ENCODE measurements around the gene ARRDC5.
"Not testable (repeated sequence)": the region's sequence is repeated elsewhere in the genome, so short reads cannot be mapped to it uniquely, and the experiment has no call there.

The ARRDC5 gene

DNA sequence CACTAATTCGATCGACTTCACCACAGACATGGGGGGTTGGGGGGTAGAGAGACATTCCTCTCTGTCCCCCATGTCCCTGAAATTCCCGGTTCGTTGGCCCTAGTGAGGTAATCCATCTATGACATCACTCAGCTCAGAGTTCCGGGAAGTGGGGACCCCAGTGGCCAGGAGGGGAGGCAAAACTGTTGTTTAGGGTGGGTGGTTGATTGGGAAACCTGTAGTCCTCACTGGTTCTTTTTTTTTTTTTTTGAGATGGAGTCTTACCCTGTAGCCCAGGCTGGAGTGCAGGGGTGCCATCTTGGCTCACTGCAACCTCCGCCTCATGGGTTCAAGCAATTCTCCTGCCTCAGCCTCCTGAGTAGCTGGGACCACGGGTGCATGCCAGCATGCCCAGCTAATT, at the start of gene ARRDC5:
Gene ARRDC5 (minus strand): TSS at position 101 of the 400 bp plus-strand sequence. CDS start 71 bp downstream, at position 30.
- no peak for DNase-seq

- no peak for DNase-seq
Measured at GRCh38 chr19:4951656-4952055, 49.0 kb upstream of the ARRDC5 start.

DNA sequence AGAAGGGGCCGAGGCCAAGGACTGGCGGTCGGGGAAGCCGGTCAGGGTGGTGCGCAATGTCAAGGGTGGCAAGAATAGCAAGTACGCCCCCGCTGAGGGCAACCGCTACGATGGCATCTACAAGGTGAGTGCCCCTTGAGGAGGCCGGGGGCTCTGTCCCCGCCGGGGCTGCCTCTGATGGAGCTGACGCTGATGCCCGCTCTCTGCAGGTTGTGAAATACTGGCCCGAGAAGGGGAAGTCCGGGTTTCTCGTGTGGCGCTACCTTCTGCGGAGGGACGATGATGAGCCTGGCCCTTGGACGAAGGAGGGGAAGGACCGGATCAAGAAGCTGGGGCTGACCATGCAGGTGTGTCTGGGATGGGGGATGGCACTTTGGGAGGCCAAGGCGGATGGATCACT, 48.0 kb upstream of the ARRDC5 start:
- not testable (repeated sequence) for DNase-seq

GRCh38 chr19:4941638-4942169, 39.0 kb upstream of the ARRDC5 start:
- not testable (repeated sequence) for DNase-seq

DNA sequence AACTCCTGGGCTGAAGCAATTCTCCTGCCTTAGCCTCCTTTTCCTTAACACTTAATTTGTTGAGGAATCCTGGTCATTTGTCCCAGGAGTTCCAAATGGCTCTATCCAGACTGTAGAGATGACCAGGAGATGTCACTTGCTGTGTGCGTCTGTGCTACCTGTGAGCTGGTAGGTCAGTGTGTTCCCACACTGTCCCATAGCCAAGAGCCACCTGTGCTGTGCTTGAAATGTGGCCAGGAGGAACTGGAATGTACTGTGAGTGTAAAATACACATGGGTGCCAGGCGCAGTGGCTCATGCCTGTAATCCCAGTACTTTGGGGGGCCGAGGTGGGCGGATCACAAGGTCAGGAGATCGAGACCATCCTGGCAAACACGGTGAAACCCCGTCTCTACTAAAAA, 36.8 kb upstream of the ARRDC5 start:
- DNase-seq: no peak

DNA sequence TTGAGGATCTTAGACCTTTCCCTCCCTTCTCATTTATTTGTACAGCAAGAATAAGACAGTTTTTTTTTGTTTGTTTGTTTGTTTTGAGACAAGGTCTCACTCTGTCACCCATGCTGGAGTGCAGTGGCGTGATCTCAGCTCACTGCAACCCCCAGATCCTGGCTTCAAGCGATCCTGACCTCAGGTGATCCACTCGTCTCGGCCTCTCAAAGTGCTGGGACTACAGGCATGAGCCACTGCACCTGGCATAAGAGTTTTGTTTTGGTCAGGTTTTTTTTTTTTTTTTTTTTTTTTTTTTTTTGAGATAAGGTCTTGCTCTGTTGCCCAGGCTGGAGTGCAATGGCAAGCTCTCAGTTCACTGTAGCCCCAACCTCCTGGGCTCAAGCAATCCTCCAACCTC, 35.8 kb upstream of the ARRDC5 start:
- DNase-seq: not testable (repeated sequence)

GRCh38 chr19:4937060-4937459, 34.4 kb upstream of the ARRDC5 start:
- DNase-seq: no peak

GRCh38 chr19:4935444-4935843, 32.7 kb upstream of the ARRDC5 start:
- no peak for DNase-seq

DNA sequence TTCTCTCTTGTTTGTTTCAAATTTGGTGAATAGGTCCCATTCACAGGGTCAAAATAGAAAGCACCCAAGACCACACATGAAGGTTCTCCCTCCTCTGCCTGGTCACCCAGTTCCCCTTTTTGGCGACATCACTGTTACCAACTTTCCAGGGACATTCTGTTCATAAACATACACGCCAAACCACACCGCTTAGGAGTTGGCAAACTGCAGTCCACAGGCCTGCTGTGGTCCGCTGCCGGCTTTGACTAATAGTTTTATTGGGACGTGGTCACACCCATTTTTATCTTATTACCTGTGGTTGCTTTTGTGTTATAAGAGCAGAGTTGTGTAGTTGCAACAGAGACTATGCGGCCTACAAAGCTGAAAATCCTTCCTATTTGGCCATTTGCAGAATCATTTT, 30.8 kb upstream of the ARRDC5 start:
- no peak for DNase-seq

DNA sequence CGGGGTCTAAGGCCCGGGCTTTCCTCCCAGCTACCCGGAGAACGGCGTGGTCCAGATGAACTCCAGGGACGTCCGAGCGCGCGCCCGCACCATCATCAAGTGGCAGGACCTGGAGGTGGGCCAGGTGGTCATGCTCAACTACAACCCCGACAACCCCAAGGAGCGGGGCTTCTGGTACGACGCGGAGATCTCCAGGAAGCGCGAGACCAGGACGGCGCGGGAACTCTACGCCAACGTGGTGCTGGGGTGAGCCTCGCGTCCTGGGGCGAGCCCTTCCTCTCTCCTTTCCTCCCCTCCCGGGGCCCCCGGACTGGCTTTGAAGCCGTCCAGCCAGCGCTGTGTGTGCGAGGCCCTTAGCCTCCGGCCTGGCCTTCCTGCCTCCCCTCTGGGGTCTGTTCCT, 30.0 kb upstream of the ARRDC5 start:
- no peak for DNase-seq

DNA sequence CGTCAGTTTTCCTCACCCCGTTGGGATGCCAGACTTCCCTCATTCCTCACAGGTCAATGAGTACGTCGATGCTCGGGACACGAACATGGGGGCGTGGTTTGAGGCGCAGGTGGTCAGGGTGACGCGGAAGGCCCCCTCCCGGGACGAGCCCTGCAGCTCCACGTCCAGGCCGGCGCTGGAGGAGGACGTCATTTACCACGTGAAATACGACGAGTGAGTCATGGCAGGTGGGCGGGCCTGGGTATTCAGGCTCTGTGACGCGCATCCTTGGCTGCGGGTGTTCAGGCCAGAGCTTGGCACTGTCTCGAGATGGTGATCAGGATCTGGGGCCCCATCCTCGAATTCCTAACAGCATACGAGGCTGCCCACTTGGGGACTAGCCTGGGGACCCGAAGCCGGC, 28.0 kb upstream of the ARRDC5 start:
- no peak for DNase-seq

- no peak for DNase-seq
Measured at GRCh38 chr19:4929186-4929585, 26.5 kb upstream of the ARRDC5 start.

GRCh38 chr19:4923276-4923747, 20.6 kb upstream of the ARRDC5 start:
- DNase-seq: no peak

GRCh38 chr19:4922530-4923275, 20.0 kb upstream of the ARRDC5 start:
- DNase-seq: no peak

DNA sequence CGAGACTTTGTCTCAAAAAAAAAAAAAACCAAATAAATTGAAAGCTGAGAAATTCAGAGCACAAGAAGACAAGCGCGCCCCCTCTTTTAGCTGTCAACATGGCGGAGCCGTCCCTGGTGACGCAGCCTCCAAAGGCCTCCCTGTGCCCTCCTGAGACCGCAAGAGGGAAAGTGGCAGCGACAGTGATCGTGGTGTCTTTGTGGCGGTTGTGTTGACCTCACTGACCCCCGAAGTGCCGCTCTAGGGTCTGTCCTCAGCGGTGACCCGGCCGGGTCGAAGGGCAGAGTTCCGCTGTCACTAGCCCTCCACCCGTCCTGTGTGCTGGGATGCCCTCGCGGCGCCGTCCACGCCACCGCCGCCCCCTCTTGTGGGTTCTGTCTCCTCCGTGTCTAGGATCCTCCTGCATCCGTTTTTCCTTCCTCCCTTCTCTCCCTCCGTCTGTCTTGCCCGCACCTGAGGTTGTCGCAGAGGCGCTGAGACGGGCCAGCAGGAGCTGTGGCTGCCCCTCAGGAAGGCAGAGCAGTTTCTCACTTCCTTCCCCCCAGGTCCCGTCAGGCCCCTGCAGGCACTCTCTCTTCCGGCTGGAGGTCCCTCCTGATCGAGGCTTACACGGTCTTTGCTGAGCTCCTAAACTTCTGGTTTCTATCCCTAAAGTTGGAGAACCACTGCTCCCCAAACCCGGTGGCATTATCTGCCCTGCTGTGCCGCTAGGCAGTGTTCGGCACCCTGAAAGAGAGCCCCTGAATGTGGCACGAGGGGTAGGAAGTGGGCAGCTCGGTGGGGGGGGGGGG, 13.8 kb upstream of the ARRDC5 start:
- no peak for DNase-seq

- no peak for DNase-seq
Measured at GRCh38 chr19:4914736-4915501, 12.2 kb upstream of the ARRDC5 start.

- DNase-seq: no peak
Measured at GRCh38 chr19:4913996-4914735, 11.5 kb upstream of the ARRDC5 start.

DNA sequence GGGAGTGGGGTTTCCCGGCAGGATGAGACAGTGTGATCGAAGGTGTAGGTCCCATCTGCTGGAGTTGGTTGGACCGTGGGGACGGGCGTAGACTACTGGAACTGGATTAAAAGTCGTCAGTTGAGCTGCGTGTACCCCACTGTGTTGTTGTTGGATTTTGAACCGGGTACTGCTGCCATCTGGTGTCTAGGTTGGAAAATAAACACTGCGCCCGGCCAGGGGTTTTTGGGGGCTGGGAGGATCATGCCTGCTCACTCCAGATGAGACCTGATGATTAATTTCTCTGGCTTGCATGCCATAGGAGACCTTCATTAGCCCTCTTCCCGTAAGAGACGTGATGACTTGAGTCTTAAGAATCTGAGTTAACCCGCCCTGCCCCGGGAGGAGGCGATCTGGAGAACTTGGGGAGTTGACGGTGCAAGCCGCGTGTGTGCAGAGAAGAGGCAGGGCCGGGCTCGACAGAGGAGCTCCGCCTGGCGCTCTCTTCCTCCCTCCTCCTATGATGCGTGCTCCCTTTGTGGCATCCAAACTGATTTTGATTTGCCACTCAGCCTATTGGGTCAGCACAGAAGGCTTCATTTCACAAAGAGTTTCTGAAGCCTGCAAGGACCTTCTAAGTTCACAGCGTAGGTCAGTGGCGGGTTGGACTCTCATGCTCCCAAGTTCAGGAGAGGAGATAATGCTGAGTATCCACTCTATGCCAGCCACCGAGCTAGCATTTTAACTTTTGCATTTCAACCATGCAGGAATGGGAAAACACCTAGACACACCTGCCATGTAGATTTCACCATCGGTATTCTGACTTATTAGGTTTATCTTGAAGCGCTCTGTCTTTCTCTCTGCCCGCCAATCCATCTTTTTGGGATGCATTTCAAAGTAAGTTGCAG, 9.3 kb upstream of the ARRDC5 start:
- DNase-seq: no peak

- DNase-seq: no peak
Measured at GRCh38 chr19:4911314-4911713, 8.6 kb upstream of the ARRDC5 start.

DNA sequence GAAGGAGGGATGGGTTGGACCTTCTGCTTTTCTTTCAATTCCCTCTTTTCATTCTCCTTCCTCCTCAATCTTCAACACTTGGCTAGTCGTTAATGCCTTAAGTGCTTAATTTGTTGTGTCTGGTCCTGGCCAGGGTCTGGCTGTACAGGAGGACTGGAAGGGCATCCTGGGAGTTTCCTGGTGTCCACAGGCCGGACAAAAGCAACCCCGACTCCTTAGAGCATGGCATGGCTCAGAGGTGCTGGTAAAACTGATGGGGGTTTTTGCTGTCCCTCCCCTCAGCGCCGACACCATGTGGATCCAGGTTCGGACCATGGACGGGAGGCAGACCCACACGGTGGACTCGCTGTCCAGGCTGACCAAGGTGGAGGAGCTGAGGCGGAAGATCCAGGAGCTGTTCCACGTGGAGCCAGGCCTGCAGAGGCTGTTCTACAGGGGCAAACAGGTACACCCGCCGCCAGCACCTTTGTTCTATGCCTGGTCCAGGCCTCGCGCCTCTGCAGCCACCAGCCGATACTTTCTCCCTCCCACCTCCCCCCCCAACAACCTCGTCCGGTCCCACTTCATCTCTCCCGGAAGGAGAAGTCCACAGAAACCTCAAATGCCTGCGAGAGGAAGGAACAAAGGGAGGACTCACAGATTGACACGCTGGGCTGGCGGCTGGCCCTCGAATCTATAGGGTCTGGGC, 8.0 kb upstream of the ARRDC5 start:
- DNase-seq: no peak

Measured in NCI-H1092 (cell line).